Measurements from ENCODE around the gene LAPTM5. TPM values are rescaled to one million over a fixed set of nuclear protein-coding genes. Genes with fewer than 3 reads are reported as not detected.

LAPTM5 gene
- total and polyA plus RNA-seq, 2 donors (not counting 1 experiment from before 2014, with no cell fraction given): 1,384 to 1,519 TPM

DNA sequence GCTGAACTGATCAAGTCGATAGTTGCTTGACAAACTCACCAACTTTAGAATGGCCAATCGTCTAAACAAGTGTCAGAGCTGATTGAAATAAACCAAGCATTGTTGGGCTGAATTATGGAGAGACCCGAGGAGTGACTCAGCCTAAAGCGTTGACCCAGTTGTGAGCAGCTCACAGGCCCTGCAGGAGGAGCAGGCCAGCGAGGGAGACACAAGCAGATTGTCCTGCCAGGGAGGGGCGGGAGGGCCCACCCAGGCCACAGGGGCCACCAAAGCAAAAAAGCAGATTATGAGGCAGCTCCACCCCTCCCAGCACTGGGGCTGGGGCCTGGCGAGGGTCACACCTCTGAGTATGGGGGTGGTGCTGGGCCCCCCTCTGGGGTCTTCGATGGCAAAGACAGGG lies 24.1 kb downstream of the LAPTM5 start:
- ATAC-seq (ENCODE audit: low read depth) (no peak), DNase-seq (peak; percentile 39)
- no peaks in the 10 kb centered on the region for H3K9me3 Mint-ChIP-seq (ENCODE audit: insufficient read depth)
- Histone ChIP-seq H3K4me3 (ENCODE audit: control extremely low read depth in 1 of 5, extremely low read depth in 1 of 5, insufficient read depth in 1 of 5, low read depth in 2 of 5, low read length in 4 of 5) (no peak overlapping the region), H3K36me3 (replicated peaks in 1 of 2; ENCODE audit: control extremely low read depth in 1 of 2, control insufficient read depth in 1 of 2, extremely low read depth in 1 of 2, insufficient read depth in 2 of 2, low read length in 1 of 2) (peaks cover 9 to 69% of the 10 kb centered on the region in 2 experiments), H3K79me2 (ENCODE audit: control insufficient read depth, insufficient read depth, low read length) (peaks cover 33% of the 10 kb centered on the region), H3K4me1 (ENCODE audit: control insufficient read depth in 2 of 2, insufficient read depth in 2 of 2, low read length in 2 of 2) (peaks cover 45 to 61% of the 10 kb centered on the region in 2 donors), H3K9me3 (ENCODE audit: control extremely low read depth in 1 of 3, control insufficient read depth in 2 of 3, insufficient read depth in 1 of 3, low read length in 2 of 3) (no peaks in the 10 kb centered on the region), H3K27me3 (replicated peaks in 1 of 4; ENCODE audit: control extremely low read depth in 1 of 4, control insufficient read depth in 3 of 4, insufficient read depth in 4 of 4, low read length in 3 of 4) (no peaks in the 10 kb centered on the region), H3K27ac (ENCODE audit: low read length in 2 of 2) (no peak overlapping the region), H3K4me2 (replicated peaks; ENCODE audit: low read depth, low read length, poor library complexity, severe bottlenecking) (no peak overlapping the region), H3K9ac (ENCODE audit: low read length) (no peak overlapping the region), H4K20me1 (ENCODE audit: control insufficient read depth, insufficient read depth, low read length, poor library complexity, severe bottlenecking) (peaks cover 55% of the 10 kb centered on the region), H2AFZ (ENCODE audit: insufficient read depth, low read depth, low read length, poor library complexity, severe bottlenecking) (no peak overlapping the region)
- no peaks in the 10 kb centered on the region for H3K27me3 Mint-ChIP-seq
- intact Hi-C loops (cut with micrococcal nuclease): loop anchor here (2.0 kb wide), 1 partner anchor 15 kb away; no protein-coding TSS in a partner anchor
- WGBS (ENCODE audit: insufficient coverage): 91% methylated on average over 7 of the region's 8 CpGs
- peaks cover 71% of the 10 kb centered on the region for H3K4me1 Mint-ChIP-seq
- H3K27ac Mint-ChIP-seq: peak overlapping the region; percentile 46
- CTCF ChIA-PET: interaction anchor here (0.7 to 38.6 kb wide), 5 partner anchors 13 to 48 kb away, joined by 3 to 769 read pairs (median 21); partner anchors contain the start of gene LAPTM5
- POLR2A ChIA-PET: interaction anchor here (0.7 to 4.8 kb wide), 8 partner anchors 11 to 91 kb away, joined by 3 to 30 read pairs (median 6); no protein-coding TSS in a partner anchor
- no peak overlapping the region for H3K4me3 Mint-ChIP-seq
- TF ChIP-seq EZH2 (IDR thresholded peaks at IDR 0.05; ENCODE audit: borderline replicate concordance, insufficient read depth, low read depth, low read length, poor library complexity, severe bottlenecking): no peak
- TF ChIP-seq, protein P1, sequence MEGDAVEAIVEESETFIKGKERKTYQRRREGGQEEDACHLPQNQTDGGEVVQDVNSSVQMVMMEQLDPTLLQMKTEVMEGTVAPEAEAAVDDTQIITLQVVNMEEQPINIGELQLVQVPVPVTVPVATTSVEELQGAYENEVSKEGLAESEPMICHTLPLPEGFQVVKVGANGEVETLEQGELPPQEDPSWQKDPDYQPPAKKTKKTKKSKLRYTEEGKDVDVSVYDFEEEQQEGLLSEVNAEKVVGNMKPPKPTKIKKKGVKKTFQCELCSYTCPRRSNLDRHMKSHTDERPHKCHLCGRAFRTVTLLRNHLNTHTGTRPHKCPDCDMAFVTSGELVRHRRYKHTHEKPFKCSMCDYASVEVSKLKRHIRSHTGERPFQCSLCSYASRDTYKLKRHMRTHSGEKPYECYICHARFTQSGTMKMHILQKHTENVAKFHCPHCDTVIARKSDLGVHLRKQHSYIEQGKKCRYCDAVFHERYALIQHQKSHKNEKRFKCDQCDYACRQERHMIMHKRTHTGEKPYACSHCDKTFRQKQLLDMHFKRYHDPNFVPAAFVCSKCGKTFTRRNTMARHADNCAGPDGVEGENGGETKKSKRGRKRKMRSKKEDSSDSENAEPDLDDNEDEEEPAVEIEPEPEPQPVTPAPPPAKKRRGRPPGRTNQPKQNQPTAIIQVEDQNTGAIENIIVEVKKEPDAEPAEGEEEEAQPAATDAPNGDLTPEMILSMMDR (IDR thresholded peaks at IDR 0.05): no peak

DNA sequence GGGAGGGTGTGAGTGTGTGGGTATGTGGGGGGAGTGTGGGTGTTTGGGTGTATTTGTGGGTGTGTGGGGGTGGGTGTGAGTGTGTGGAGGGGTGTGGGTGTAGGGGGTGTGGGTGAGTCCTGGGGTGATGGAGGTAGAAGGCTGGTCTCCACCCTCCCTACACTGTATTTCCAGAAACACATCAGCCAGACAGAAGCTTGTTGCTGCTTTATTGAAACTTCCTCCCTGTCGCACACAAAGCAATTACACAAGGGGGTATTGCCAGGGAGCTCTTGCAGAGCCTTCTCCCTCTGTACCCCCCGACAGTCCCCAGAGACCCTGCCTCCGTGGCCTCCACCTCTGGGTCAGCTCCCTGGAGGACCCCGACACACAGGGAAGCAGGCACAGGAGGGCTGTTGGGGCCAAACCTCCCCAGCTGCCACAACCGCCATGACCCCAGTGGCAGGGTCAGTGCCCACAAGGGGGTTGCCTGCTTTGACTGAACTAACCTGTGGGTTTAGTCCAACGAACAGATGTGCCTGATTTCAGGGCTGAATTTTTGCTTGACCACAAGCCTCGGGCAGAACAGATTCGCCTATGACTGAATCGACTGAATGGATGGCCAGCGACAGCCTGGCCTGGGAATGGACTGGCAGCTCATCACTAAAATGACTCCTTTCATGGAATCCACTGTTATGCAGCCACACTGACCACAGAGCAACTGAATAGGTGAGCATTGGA lies 25.1 kb downstream of the LAPTM5 start:
- Mint-ChIP-seq H3K9me3 (ENCODE audit: insufficient read depth) (no peaks in the 10 kb centered on the region), H3K27ac (peak overlapping the region; percentile 94), H3K4me3 (peak overlapping the region; percentile 19), H3K4me1 (peaks cover 75% of the 10 kb centered on the region), H3K27me3 (no peaks in the 10 kb centered on the region)
- WGBS (ENCODE audit: insufficient coverage): 17% methylated on average over 10 of the region's 10 CpGs
- H3K4me2 ChIP-seq (replicated peaks; ENCODE audit: low read depth, low read length, poor library complexity, severe bottlenecking): peak overlapping the region; percentile 81
- H2AFZ ChIP-seq (ENCODE audit: insufficient read depth, low read depth, low read length, poor library complexity, severe bottlenecking): no peak overlapping the region
- H3K79me2 ChIP-seq (ENCODE audit: control insufficient read depth, insufficient read depth, low read length): peaks cover 23% of the 10 kb centered on the region
- H3K27ac ChIP-seq (ENCODE audit: low read length in 2 of 2): peak overlapping the region; percentile 70 to 82
- intact Hi-C loops (cut with micrococcal nuclease): loop anchor here (1.0 to 2.0 kb wide), 2 partner anchors 11 to 16 kb away; no protein-coding TSS in a partner anchor
- ATAC-seq (ENCODE audit: low read depth) (peak; percentile 50), DNase-seq (peak; percentile 76)
- ChIA-PET POLR2A (interaction anchor here (0.5 to 4.8 kb wide), 13 partner anchors 10 to 92 kb away, joined by 3 to 30 read pairs (median 5); partner anchors contain the start of gene LAPTM5), CTCF (interaction anchor here (0.7 to 38.6 kb wide), 7 partner anchors 12 to 69 kb away, joined by 3 to 769 read pairs (median 9); partner anchors contain the start of gene LAPTM5)
- TF ChIP-seq EZH2 (IDR thresholded peaks at IDR 0.05; ENCODE audit: borderline replicate concordance, insufficient read depth, low read depth, low read length, poor library complexity, severe bottlenecking): no peak
- TF ChIP-seq, protein P1 (IDR thresholded peaks at IDR 0.05): no peak
- H3K9me3 ChIP-seq (ENCODE audit: control extremely low read depth in 1 of 3, control insufficient read depth in 2 of 3, insufficient read depth in 1 of 3, low read length in 2 of 3): no peaks in the 10 kb centered on the region
- no peaks in the 10 kb centered on the region for H3K27me3 ChIP-seq (replicated peaks in 1 of 4; ENCODE audit: control extremely low read depth in 1 of 4, control insufficient read depth in 3 of 4, insufficient read depth in 4 of 4, low read length in 3 of 4)
- no peak overlapping the region for H3K4me3 ChIP-seq (ENCODE audit: control extremely low read depth in 1 of 5, extremely low read depth in 1 of 5, insufficient read depth in 1 of 5, low read depth in 2 of 5, low read length in 4 of 5)
- peaks cover 7 to 66% of the 10 kb centered on the region in 2 experiments for H3K36me3 ChIP-seq (replicated peaks in 1 of 2; ENCODE audit: control extremely low read depth in 1 of 2, control insufficient read depth in 1 of 2, extremely low read depth in 1 of 2, insufficient read depth in 2 of 2, low read length in 1 of 2)
- peaks cover 41 to 59% of the 10 kb centered on the region in 2 donors for H3K4me1 ChIP-seq (ENCODE audit: control insufficient read depth in 2 of 2, insufficient read depth in 2 of 2, low read length in 2 of 2)
- peaks cover 44% of the 10 kb centered on the region for H4K20me1 ChIP-seq (ENCODE audit: control insufficient read depth, insufficient read depth, low read length, poor library complexity, severe bottlenecking)
- H3K9ac ChIP-seq (ENCODE audit: low read length): no peak overlapping the region

Measured in B cell (primary cell).